ENCODE results near the gene CLCNKB. TPM values are rescaled to one million over a fixed set of nuclear protein-coding genes. Genes with fewer than 3 reads are reported as not detected.

CLCNKB gene
- total and polyA plus RNA-seq, 2 of the 4 experiments (the other 2 are of a cell fraction), result 0.09 TPM; not detected in 1

GRCh38 chr1:16023050-16023653 is 20.4 kb upstream of the CLCNKB start:
- H3K27me3 ChIP-seq (ENCODE audit: control insufficient read depth, insufficient read depth, low read length), result peaks cover 11% of the 10 kb centered on the region
- H3K23ac ChIP-seq (ENCODE audit: low read depth, low read length), result no peak overlapping the region
- no peaks in the 10 kb centered on the region for H3K79me1 ChIP-seq (ENCODE audit: low read depth in 1 of 2, low read length in 2 of 2)
- DNase-seq (no peak), ATAC-seq (ENCODE audit: low read depth) (no peak)
- TF ChIP-seq, protein P1, sequence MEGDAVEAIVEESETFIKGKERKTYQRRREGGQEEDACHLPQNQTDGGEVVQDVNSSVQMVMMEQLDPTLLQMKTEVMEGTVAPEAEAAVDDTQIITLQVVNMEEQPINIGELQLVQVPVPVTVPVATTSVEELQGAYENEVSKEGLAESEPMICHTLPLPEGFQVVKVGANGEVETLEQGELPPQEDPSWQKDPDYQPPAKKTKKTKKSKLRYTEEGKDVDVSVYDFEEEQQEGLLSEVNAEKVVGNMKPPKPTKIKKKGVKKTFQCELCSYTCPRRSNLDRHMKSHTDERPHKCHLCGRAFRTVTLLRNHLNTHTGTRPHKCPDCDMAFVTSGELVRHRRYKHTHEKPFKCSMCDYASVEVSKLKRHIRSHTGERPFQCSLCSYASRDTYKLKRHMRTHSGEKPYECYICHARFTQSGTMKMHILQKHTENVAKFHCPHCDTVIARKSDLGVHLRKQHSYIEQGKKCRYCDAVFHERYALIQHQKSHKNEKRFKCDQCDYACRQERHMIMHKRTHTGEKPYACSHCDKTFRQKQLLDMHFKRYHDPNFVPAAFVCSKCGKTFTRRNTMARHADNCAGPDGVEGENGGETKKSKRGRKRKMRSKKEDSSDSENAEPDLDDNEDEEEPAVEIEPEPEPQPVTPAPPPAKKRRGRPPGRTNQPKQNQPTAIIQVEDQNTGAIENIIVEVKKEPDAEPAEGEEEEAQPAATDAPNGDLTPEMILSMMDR (conservative IDR thresholded peaks at IDR 0.05; ENCODE audit: low read depth, low read length), result no peak
- TF ChIP-seq MAZ (IDR thresholded peaks at IDR 0.05; ENCODE audit: borderline replicate concordance, low read depth, low read length), result no peak
- TF ChIP-seq MXI1 (IDR thresholded peaks at IDR 0.05; ENCODE audit: borderline replicate concordance, low read depth, low read length), result no peak
- TF ChIP-seq, protein P2, sequence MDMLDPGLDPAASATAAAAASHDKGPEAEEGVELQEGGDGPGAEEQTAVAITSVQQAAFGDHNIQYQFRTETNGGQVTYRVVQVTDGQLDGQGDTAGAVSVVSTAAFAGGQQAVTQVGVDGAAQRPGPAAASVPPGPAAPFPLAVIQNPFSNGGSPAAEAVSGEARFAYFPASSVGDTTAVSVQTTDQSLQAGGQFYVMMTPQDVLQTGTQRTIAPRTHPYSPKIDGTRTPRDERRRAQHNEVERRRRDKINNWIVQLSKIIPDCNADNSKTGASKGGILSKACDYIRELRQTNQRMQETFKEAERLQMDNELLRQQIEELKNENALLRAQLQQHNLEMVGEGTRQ (IDR thresholded peaks at IDR 0.05; ENCODE audit: low read depth, low read length), result no peak
- TF ChIP-seq RFX5 (IDR thresholded peaks at IDR 0.05; ENCODE audit: low read depth, low read length), result no peak
- TF ChIP-seq CHD1 (IDR thresholded peaks at IDR 0.05; ENCODE audit: low read depth, low read length), result no peak
- no peak for TF ChIP-seq RCOR1 (IDR thresholded peaks at IDR 0.05; ENCODE audit: insufficient replicate concordance, low read length)
- no peak for TF ChIP-seq ELK1 (IDR thresholded peaks at IDR 0.05; ENCODE audit: borderline replicate concordance, low read depth, low read length)
- TF ChIP-seq CEBPB (IDR thresholded peaks at IDR 0.05; ENCODE audit: low read depth, low read length), result no peak
- no peak for TF ChIP-seq SMC3 (IDR thresholded peaks at IDR 0.05; ENCODE audit: low read depth, low read length)
- no peak for TF ChIP-seq RAD21 (IDR thresholded peaks at IDR 0.05; ENCODE audit: low read length)
- TF ChIP-seq NFE2L2 (IDR thresholded peaks at IDR 0.05; ENCODE audit: low read depth, low read length), result no peak
- H4K5ac ChIP-seq (ENCODE audit: low read depth, low read length), result no peak overlapping the region
- H4K8ac ChIP-seq (ENCODE audit: low read depth in 2 of 2, low read length in 2 of 2), result no peak overlapping the region
- no peaks in the 10 kb centered on the region for H3K9me3 ChIP-seq (ENCODE audit: control insufficient read depth, insufficient read depth, low read length)
- no TSS peak for BruUV-seq (replicated peaks)
- H4K20me1 ChIP-seq (ENCODE audit: insufficient read depth, low read length), result no peaks in the 10 kb centered on the region
- no peak overlapping the region for H3K4ac ChIP-seq (ENCODE audit: low read depth, low read length)
- no peak overlapping the region for H3K14ac ChIP-seq (replicated peaks; ENCODE audit: low read depth, low read length)
- no peak overlapping the region for H3K4me3 ChIP-seq (ENCODE audit: insufficient read depth, low read depth, low read length)
- no peak overlapping the region for H2BK20ac ChIP-seq (ENCODE audit: low read depth, low read length)
- no peak overlapping the region for H4K91ac ChIP-seq (ENCODE audit: insufficient read depth, low read depth, low read length)
- no peak overlapping the region for H2AK9ac ChIP-seq (replicated peaks; ENCODE audit: low read depth, low read length, poor library complexity)
- no peaks in the 10 kb centered on the region for H3K36me3 ChIP-seq (ENCODE audit: control insufficient read depth, insufficient read depth, low read length)
- in situ Hi-C loops (cut with MboI; ENCODE audit: low sequenced_read_pairs), result no loop called here
- H3K27ac ChIP-seq (ENCODE audit: insufficient read depth, low read length), result no peak overlapping the region
- WGBS, 2 experiments (ENCODE audit: extremely low coverage in 2 of 2, insufficient read length in 1 of 2), result 63% methylated on average over 2 of the region's 7 CpGs; no CpG with 5 or more reads in 1 of the 2 experiments
- peaks cover 21% of the 10 kb centered on the region for H3K4me1 ChIP-seq (ENCODE audit: control insufficient read depth, insufficient read depth, low read length)
- dilution Hi-C loops (cut with HindIII; ENCODE audit: low sequenced_read_pairs, unreplicated experiment), result no loop called here
- no peak overlapping the region for H2AK5ac ChIP-seq (ENCODE audit: low read depth, low read length)
- POLR2A ChIA-PET (ENCODE audit: unreplicated experiment), result no interaction called here
- H2AFZ ChIP-seq (replicated peaks; ENCODE audit: low read length, poor library complexity), result no peak overlapping the region
- H3K4me2 ChIP-seq (ENCODE audit: low read depth, low read length), result no peak overlapping the region
- intact Hi-C loops (cut with micrococcal nuclease), result no loop called here
- H3K18ac ChIP-seq (ENCODE audit: low read depth, low read length), result no peak overlapping the region
- CTCF ChIA-PET, result no interaction called here
- H3K56ac ChIP-seq (ENCODE audit: extremely low read depth, insufficient read depth, low read length), result no peak overlapping the region
- no peak overlapping the region for H3K9ac ChIP-seq (ENCODE audit: low read depth, low read length)
- no peak overlapping the region for H2BK15ac ChIP-seq (ENCODE audit: low read depth, low read length)
- no peaks in the 10 kb centered on the region; the same call in none of the 2 replicates for H3K9me1 ChIP-seq (ENCODE audit: insufficient read depth, low read length)
- no peak overlapping the region for H2BK120ac ChIP-seq (ENCODE audit: low read depth, low read length)
- H2BK5ac ChIP-seq (ENCODE audit: low read depth, low read length, poor library complexity, severe bottlenecking), result no peak overlapping the region
